HG02642 (cell line): ENCODE measurements around the gene PITX1.

Experiments
- ATAC-seq: cut with Tn5 transposase; IDR thresholded peaks from one replicate; pipeline ENCODE4 v1.9.1; 2021; ENCODE audit warnings: mild to moderate bottlenecking; ENCODE audit not compliant: unreplicated experiment, poor library complexity

PITX1 gene

GRCh38 chr5:135063056-135063445 is 29.0 kb upstream of the PITX1 start:
- no peak for ATAC-seq

DNA sequence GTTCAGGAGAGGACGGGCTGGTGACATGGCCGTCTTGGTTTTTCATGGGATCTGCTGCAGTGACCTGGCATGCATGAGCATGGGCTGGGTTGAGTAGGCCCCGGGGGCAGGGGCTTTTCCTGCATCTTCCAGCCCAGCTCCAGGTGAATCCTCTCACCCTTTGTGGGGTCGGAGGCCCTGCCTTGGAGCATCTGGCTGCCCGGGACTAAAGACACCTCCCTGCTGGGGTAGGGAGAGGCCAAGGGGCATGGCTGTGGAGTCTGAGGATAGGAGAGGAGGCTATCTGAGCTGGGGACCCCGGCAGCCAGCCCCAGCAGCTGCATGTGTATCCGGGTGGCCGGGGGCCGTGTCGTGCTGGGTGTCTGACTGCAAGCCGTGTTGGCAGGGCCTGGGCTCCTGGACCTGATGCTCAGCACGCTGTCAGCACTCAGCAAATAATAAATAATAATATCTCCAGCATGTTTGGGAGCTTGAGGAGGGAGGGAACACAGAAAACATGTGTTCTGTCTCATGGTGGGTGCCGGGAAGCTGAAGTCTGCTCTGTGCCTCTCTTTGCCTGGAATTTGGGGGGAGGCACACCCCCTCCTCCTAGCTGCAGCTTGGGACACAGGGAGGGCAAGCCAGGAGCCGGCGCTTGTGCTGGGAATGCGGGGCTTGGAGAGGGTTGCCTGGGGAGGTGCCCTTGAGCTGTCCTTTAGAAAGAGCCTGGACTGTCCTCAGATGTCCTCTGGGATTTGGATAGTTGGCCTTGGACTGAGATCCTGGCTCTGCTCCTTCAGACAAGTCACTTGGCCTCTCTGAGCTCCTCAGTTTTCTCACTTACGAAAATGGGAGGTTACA is 28.4 kb upstream of the PITX1 start:
- ATAC-seq = no peak

GRCh38 chr5:135061001-135061400 is 27.0 kb upstream of the PITX1 start:
- ATAC-seq = no peak

DNA sequence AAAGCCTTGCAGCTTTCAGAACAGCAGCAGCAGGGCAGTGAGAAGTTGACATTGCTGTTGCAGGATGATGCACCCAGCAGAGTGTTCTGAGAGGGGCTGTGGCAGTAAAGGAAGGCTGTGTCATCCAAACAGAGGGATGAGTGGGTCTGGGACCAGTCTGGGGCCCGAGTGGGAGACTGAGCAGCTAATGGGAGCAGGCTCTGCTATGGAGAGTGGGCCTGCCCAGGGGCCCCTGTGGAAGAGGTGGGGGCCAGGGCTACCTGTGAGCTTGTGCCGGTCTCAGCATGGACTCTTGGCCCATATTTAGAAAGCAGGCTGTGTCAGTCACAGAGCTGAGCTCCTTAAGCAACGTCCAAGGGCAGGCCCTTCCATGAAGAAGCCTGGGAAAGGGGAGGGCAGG is 26.0 kb upstream of the PITX1 start:
- ATAC-seq = no peak

DNA sequence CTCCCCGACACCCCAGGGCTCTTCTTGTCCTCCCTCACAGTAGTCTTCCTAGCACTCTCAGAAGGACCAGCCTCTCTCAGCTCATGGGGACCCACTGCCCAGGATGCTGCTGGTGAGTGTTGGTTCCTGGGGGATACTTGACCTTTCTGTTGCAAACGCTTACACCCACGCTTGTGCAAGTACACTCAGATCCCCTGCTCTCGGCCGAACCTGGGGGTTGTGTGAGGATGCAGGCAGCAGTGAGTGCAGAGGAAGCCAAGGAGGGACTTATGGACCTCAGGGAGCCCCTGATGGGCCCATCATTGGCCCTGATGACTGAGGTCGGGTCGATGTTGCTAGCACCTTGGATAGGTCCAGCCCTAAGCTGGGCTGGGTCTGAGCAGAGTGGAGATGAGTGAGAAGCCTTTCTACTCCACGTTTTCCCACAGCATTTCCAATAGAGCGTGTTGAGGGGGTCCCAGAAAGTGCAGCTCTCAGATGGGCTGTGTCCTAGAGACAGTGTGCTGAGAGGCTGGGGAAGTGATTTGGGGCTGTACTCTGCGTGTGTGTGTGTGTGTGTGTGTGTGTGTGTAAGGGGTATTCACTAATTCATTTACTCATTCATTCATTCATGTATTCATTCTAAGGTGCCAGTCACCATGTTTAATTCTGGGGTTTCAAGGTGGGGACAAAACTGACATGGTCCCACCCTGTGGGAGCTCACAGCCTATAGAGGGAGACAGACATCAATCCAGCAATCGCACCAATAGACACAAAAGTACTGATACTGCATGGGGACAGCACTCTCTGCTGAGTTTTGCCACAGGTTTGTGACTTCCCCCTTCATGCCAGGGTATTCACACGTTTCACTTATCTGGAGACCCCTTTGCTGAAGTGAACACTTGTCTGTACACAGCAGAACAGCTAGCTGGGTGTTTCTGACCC is 25.2 kb upstream of the PITX1 start:
- ATAC-seq = no peak

DNA sequence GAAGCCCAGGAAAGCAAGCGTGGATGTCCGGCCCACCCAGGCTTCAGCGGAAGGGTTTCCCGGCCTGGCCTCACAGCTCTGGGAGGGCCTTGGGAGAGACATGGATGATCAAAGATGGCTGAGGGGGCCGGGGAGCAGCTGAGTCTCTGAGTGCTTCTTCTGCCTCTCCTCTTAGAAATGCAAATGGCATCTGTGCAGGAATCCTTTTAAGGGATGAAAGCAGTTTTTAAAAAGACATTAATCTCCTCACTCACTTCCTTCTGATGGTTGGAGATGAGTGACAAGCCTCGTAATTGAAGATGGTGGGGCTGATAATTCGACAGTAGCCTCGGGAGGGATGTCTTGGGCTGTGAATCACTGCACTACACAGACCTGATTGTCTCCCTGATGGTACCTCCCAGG is 24.3 kb upstream of the PITX1 start:
- ATAC-seq = no peak

DNA sequence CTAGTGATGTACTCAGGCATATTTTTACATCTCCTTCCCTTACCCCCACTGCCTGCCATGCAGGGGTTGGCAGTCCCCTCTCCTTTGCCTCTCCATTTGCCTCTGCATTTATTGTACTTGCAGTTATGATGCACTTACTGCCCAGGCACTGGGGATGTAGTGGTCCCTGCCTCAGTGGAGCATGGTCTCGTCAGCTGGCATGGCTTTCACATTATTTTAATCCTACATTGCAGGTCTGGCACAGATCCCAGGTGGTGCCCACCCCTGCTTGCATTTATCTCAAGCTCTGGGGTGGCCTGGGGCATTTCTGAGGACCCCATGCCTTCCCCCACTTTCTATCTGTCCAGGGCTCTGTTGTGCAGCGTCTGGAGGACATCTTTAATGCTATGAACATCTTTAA is 23.2 kb upstream of the PITX1 start:
- no peak for ATAC-seq

DNA sequence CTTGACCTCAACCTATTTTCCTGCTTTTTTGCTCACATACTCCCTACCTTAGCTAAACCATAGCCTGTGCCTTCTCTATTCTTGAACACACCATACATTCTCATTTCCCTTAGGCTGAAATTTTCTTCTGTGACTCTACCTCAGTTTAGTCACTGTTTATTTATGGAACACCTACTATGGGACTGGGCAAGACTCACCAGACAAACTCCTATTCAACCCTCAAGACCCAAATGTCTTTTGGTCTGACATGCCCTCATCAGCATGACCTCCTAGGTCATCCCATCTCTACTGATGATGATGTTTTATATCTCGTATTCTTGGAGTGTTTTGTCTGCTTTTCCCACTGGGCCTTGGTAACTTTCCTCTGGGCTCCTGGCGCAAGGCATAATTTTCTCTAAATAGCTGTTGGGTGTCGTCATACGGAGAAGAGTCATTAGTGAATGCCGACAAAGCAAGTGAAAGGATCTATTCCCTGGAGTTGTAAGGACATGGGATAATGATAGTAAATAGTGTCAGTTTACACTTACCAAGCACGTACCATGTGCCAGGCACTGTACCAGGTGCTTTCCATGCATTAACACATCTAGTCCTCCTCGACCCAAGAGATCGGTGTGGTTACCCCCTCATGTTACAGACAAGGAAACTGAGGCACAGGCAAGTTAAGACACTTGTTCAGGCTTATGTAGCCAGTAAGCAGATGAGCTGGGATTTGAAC is 22.4 kb upstream of the PITX1 start:
- no peak for ATAC-seq

DNA sequence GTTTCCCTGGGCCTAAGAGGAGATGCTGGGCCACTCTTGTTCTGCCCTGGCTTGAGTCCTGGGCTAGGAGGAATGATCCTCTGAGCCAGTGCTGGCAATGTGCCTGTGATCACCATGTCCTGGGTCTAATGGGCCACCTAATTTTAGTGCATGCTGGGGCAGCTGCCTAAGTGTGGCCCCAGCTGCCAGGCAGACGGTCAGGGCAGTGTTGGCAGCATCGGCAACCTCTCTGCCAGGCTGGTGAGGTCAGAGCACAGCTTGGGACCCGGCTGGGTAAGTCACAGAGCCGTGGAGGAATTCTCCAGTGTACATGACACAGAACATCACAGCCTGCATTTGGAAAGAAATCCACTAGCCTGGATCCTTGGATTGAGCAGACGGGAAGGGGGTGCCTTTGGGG is 21.4 kb upstream of the PITX1 start:
- no peak for ATAC-seq

DNA sequence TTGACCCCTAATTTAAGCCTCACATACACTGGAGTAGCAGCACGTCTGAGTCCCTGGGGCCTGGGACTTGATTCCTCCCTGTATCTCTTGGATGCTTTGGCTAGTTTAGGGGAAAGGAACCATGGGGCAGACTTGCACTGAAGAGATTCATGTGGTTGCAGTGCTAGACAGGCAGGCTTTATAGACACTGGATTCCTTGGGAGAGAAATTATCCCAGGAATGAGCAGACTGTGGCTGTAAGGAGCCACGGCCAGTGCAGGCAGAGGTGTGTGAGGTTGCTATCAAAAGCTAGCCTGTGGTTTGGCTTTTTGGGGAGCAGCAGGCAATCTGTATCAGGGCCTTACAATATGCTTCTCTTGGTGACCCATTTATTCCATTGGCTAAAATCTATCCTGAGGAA is 20.5 kb upstream of the PITX1 start:
- ATAC-seq = no peak

- no peak for ATAC-seq
Observed at GRCh38 chr5:135053989-135054388, 20.0 kb upstream of the PITX1 start.

DNA sequence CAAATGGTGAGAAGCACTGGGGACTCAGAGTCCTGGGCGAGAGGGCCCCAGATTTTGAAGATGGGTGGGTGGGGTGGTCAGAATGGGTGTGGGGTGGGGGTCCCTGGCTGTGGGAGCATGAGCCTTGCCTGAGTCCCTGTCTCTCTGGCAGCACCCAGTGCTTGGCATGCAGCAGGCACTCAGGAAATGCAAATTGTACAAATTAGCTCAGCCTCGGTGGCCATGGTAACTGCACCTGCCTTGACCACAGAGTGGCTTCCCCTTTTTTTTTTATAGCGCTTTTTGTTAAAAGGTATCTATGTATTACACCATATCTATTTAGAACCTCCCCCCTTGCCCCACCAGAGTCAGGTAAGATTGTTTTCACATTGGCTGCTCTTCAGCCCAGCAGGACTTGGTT is 19.2 kb upstream of the PITX1 start:
- ATAC-seq = peak; percentile 88

DNA sequence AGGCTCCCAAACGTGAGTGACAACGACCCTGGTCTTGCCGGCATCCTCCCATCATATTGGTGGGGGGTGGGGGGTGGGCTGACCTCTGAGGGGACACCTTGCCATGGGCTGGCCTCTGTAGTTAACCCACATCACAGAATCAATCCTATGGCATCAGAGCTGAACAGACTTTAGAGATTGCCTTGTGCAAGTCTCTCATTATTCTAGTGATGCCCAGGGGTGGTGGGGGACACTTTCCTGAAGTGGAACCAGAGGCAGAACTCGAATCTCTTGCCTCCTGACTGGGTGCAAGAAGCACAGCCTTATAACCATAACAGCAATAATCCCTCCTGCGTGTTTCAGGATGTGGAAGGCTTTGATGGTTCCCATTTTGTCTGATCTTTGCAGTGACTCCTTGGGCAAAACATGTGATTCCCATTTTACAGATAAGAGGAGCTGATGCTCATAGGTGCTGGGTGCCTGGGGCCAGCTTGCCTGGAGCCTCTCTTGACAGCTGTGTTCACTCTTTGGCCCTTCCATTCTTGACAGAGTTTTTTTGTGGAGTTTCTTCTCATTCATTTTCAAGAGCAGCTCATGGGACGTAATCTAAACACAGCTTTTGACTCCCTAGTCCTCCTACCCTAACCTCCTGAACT is 18.6 kb upstream of the PITX1 start:
- ATAC-seq = no peak

GRCh38 chr5:135051872-135052271 is 17.8 kb upstream of the PITX1 start:
- no peak for ATAC-seq

DNA sequence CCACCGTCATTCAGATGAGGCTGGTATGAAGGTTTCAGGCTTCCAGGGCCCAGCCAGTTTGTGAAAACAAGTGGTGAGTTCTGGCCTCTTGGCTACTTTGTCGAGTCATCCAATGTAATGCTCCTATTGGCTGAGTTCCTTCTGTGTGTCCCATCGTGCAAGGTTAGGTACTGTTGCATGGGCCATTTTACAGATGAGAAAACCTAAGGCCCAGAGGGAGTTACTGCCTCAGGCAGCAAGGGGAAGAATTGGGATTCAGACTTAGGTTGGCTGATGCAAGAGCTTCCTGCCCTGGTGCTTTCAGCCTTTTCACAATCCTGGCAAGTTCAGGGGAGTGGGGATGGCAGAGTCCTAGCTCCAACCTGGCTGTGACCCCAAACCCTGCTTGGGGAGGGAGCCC is 17.4 kb upstream of the PITX1 start:
- no peak for ATAC-seq

- ATAC-seq = no peak
Observed at GRCh38 chr5:135050244-135050767, 16.3 kb upstream of the PITX1 start.

- no peak for ATAC-seq
Observed at GRCh38 chr5:135048930-135049329, 14.9 kb upstream of the PITX1 start.

DNA sequence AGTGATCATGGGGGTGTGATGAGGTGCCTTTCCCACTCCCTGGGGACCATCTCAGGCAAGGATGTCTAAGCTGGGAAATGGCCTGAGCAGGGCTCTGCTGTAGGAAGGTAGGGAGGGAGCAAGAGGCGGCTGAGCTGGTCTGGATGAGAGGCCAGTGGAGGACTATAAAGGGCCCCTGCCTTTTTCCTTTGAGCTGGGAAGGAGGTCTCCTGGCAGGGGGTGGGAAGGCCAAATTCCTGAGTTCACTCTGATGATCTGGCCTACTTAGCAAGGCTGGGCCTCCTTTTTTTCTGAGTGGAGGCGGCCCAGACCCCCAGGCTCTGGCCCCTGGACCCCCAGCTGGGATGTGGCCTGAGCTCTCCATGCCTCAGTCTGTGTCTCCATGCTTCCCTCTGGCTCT is 14.3 kb upstream of the PITX1 start:
- ATAC-seq = no peak

DNA sequence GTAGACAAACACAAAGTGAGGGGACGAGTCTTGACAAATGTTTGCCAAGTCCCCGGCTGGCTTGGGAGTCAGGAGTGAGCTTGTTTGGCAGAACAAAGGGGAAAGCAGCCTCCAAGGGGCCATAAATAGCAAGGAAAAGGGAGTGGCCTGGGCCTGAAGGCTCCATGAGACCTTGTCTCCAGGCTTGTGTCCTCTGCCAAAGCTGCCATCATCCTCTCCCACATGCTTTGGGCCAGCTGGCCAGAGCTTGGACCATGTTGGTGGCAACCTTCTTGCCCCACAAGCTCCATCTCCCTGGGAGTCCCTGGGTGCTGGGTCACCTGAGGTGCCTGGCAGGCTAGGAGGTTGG is 13.3 kb upstream of the PITX1 start:
- ATAC-seq = no peak

- no peak for ATAC-seq
Observed at GRCh38 chr5:135046661-135047346, 12.8 kb upstream of the PITX1 start.
